SU-DHL-6 (cell line): ENCODE measurements around the gene FNIP2.

Source experiments
- H2AFZ ChIP-seq: fragments of 200-600 bp; sonication (generic); 2 replicates; pipeline ENCODE4 v1.6.1; 2014; ENCODE audit warnings: low read depth, mild to moderate bottlenecking, moderate library complexity, mixed read lengths, antibody characterized with exemption, low read length; ENCODE audit not compliant: severe bottlenecking
- H3F3A ChIP-seq: fragments of 200-600 bp; shearing (Covaris generic); 2 replicates; pipeline ENCODE4 v1.6.0; 2016; ENCODE audit warnings: antibody characterized with exemption, mild to moderate bottlenecking; ENCODE audit not compliant: insufficient read depth
- H3K27ac ChIP-seq: fragments of 200-600 bp; sonication (generic); 2 replicates; pipeline ENCODE4 v1.5.1; 2016; ENCODE audit warnings: low read depth, mild to moderate bottlenecking, low read length, moderate library complexity, mixed read lengths
- H3K27me3 ChIP-seq: fragments of 200-600 bp; sonication (generic), shearing (Covaris generic); 2 replicates; pipeline ENCODE4 v1.6.0; 2014; ENCODE audit warnings: mild to moderate bottlenecking, low read length
- H3K36me3 ChIP-seq: fragments of 200-600 bp; sonication (generic); 2 replicates; pipeline ENCODE4 v1.6.1; 2014; ENCODE audit warnings: mild to moderate bottlenecking, low read length, mixed read lengths
- H3K4me2 ChIP-seq: fragments of 300-600, 200-600 bp; shearing (Covaris generic), sonication (generic); 2 replicates; pipeline ENCODE4 v1.6.0; 2014; ENCODE audit warnings: low read length, low read depth, mild to moderate bottlenecking; ENCODE audit not compliant: poor library complexity, severe bottlenecking
- H3K4me3 ChIP-seq: fragments of 200-600 bp; sonication (generic); 2 replicates; pipeline ENCODE4 v1.5.1; 2014; ENCODE audit warnings: antibody characterized with exemption, low read length, mild to moderate bottlenecking, mixed read lengths; ENCODE audit not compliant: insufficient read depth, poor library complexity, severe bottlenecking
- H3K79me2 ChIP-seq: fragments of 200-600 bp; sonication (generic); 2 replicates; pipeline ENCODE4 v1.6.1; 2014; ENCODE audit warnings: mild to moderate bottlenecking, low read length, moderate library complexity; ENCODE audit not compliant: insufficient read depth
- H3K9ac ChIP-seq: fragments of 200-600 bp; sonication (generic); 2 replicates; pipeline ENCODE4 v1.7.0; 2014; ENCODE audit warnings: mild to moderate bottlenecking, low read length
- H3K9me2 ChIP-seq: fragments of 200-600 bp; sonication (generic); replicated peaks from 2 replicates; pipeline ENCODE4 v1.6.1; 2014; ENCODE audit warnings: low read length; ENCODE audit not compliant: insufficient read depth
- H3K9me3 ChIP-seq: fragments of 200-600 bp; sonication (generic); 2 replicates; pipeline ENCODE4 v1.6.1; 2014; ENCODE audit warnings: low read length, mixed read lengths; ENCODE audit not compliant: insufficient read depth
- H4K20me1 ChIP-seq: fragments of 200-600 bp; sonication (generic); 2 replicates; pipeline ENCODE4 v1.6.1; 2014; ENCODE audit warnings: low read depth, mild to moderate bottlenecking, antibody characterized with exemption, low read length, moderate library complexity, mixed read lengths
- CTCF ChIP-seq: fragments of 200-600 bp; sonication (generic); IDR thresholded peaks from one replicate; pipeline ENCODE4 v1.5.1; 2017; ENCODE audit warnings: antibody characterized with exemption, mild to moderate bottlenecking, low read length, moderate library complexity; ENCODE audit not compliant: insufficient read depth, poor library complexity, severe bottlenecking
- EZH2phosphoT487 ChIP-seq: fragments of 200-600 bp; sonication (generic), shearing (Covaris generic); conservative IDR thresholded peaks from 2 replicates; pipeline ENCODE4 v1.6.1; 2018; ENCODE audit warnings: mild to moderate bottlenecking, antibody characterized with exemption, low read length, moderate library complexity, mixed read lengths

FNIP2 gene

DNA sequence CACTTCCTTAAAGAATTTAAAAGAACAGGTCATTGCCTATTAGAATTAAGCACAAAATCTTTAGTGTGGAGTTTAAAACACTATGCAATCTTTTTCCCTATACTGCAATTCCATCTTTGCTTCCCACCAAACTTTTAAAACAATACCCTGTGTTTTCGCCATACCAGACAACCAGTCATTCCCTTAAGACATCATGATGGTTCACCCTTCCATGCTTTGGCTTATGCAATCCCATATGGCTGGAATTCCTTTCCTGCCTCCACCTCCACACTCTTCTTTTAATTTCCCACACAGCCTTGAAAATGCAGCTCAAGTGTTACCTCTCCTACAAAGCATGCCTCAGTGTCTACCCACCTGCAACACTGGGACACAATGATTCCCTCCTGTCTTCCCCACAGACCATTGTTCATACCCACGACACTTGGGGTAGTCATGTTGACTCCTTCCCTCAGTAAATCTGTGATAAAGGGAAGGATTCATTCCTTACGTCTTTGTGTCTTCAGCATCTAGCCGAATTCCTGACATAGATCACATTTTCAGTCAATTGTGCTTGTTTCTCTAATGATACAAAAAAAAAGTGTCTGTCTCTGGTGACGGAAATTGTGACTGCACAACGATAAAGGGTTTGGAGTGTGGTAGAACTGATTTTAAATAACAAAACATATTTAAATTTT, 166.3 kb downstream of the FNIP2 start:
- H3K27ac ChIP-seq = no peak overlapping the region
- no peaks in the 10 kb centered on the region for H4K20me1 ChIP-seq
- H3K79me2 ChIP-seq = no peaks in the 10 kb centered on the region
- no peaks in the 10 kb centered on the region for H3K9me3 ChIP-seq
- H2AFZ ChIP-seq = no peak overlapping the region
- H3K9ac ChIP-seq = no peak overlapping the region
- H3K36me3 ChIP-seq = no peaks in the 10 kb centered on the region
- no peak for TF ChIP-seq EZH2phosphoT487
- TF ChIP-seq CTCF = no peak
- H3K27me3 ChIP-seq = no peaks in the 10 kb centered on the region
- H3K4me3 ChIP-seq = no peak overlapping the region
- H3F3A ChIP-seq = no peaks in the 10 kb centered on the region
- no peak overlapping the region for H3K4me2 ChIP-seq
- H3K9me2 ChIP-seq = no peaks in the 10 kb centered on the region; the same call in 1 of the 2 replicates

GRCh38 chr4:158936238-158936637, 167.4 kb downstream of the FNIP2 start:
- H3K9me2 ChIP-seq = no peaks in the 10 kb centered on the region; the same call in 1 of the 2 replicates
- H3K79me2 ChIP-seq = no peaks in the 10 kb centered on the region
- no peak overlapping the region for H3K27ac ChIP-seq
- no peaks in the 10 kb centered on the region for H3K36me3 ChIP-seq
- no peaks in the 10 kb centered on the region for H3K27me3 ChIP-seq
- no peak overlapping the region for H3K4me3 ChIP-seq
- no peaks in the 10 kb centered on the region for H3K9me3 ChIP-seq
- no peaks in the 10 kb centered on the region for H4K20me1 ChIP-seq
- no peak overlapping the region for H2AFZ ChIP-seq
- H3F3A ChIP-seq = no peaks in the 10 kb centered on the region
- H3K9ac ChIP-seq = no peak overlapping the region
- no peak for TF ChIP-seq CTCF
- no peak for TF ChIP-seq EZH2phosphoT487
- no peak overlapping the region for H3K4me2 ChIP-seq

GRCh38 chr4:158938220-158939044, 169.6 kb downstream of the FNIP2 start:
- H3K27me3 ChIP-seq = no peaks in the 10 kb centered on the region
- no peak overlapping the region for H3K27ac ChIP-seq
- H3K4me3 ChIP-seq = no peak overlapping the region
- H3K9me3 ChIP-seq = no peaks in the 10 kb centered on the region
- no peaks in the 10 kb centered on the region for H3F3A ChIP-seq
- H3K4me2 ChIP-seq = no peak overlapping the region
- TF ChIP-seq EZH2phosphoT487 (no peak), CTCF (no peak)
- H3K9ac ChIP-seq = no peak overlapping the region
- no peaks in the 10 kb centered on the region for H3K79me2 ChIP-seq
- H3K9me2 ChIP-seq = no peaks in the 10 kb centered on the region; the same call in 1 of the 2 replicates
- H3K36me3 ChIP-seq = no peaks in the 10 kb centered on the region
- H2AFZ ChIP-seq = no peak overlapping the region
- no peaks in the 10 kb centered on the region for H4K20me1 ChIP-seq
